HG03432 (cell line): Measurements from ENCODE around the gene GRAMD1A.
A peak's percentile ranks its signal among the peaks of the same experiment; 100 is the strongest.
"Not testable (repeated sequence)": the region's sequence is repeated elsewhere in the genome, so short reads cannot be mapped to it uniquely, and the experiment has no call there.

Experiments used
- ATAC-seq: cut with Tn5 transposase; IDR thresholded peaks from one replicate; pipeline ENCODE4 v1.9.1; 2021; ENCODE audit warnings: mild to moderate bottlenecking, moderate library complexity; ENCODE audit not compliant: unreplicated experiment

The GRAMD1A gene

DNA sequence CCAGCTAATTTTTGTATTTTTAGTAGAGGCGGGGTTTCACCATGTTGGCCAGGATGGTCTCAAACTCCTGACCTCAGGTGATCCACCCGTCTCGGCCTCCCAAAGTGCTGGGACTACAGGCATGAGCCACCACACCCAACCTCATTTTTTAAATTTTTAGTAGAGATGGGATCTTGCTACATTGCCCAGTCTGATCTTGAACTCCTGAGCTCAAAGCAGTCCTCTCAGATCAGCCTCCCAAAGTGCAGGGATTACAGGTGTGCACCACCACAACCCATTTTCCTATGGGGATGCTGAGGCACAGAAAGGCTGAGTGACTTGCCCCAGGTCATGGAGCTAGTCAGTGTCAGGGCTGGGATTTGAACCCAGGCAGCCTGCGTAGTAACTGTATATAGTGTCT is 51.1 kb downstream of the GRAMD1A start:
- not testable (repeated sequence) for ATAC-seq

DNA sequence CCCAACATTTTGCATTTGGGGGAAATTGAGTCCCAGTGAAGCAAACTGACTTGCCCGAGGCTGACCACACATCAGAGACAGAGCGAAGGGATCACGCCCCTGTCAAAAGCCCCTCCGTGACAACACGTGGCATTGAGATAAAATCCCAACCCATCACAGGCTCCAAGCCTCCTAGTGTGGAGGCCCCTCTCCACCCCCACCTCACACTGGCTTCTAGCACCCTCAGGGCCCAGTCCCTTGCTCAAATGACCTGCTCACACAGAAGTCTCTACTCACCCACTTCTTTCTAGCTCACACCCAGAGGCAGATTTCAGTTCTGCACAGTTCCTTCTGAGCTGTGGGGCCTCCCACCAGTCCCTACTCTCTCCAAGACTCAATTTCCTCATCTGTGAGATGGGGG is 51.7 kb downstream of the GRAMD1A start:
- no peak for ATAC-seq

DNA sequence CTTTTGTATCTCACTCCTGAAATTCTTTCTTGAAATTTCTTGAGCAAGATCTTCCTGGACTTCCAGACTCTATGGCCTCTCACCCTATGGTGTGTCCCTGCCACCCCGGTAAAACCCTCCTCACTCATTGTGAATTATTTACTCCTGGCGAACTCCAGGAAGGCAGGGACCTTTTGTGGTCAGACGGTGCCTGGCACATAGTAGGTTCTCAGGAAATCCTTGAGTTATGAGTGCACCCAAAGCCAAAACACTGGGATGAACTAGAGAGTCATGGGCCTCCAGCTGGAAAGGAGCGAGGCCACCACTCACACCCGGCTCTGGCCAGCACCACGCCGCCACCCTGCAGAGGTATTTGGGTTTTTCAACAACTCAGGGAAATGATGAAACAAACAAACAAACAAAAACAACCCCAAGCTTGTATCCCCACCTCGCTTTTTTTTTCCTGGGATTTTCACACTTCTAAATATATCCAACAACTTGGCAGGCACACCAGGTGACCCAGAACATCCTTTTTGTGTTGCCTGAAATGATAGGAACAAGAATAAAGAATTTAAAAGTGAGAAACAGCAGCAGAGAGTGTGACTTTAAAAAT is 52.6 kb downstream of the GRAMD1A start:
- no peak for ATAC-seq

DNA sequence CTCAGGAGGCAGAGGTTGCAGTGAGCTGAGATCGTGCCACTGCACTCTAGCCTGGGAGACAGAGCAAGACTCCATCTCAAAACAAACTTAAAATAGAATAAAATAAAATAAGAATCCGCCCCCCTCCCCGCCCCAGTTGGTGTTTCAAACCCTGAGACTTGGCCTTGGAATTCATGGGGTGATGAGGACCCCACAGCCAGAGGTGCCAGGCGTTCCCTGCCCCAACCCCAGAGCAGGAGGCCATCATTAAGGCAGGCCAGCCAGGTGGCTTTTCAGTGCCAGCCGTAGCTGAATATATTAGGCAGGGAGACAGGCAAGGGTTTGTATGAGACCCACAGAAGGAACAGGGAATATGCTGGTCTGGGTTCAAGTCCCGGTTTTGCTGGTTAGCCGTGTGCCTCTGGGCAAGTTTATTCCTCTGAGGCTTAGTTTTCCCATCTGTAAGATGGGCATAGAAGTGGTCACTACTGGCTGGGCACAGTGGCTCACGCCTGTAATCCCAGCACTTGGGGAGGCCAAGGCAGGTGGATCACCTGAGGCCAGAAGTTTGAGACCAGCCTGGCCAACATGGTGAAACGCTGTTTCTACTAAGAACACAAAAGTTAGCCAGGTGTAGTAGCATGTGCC is 53.7 kb downstream of the GRAMD1A start:
- no peak for ATAC-seq

DNA sequence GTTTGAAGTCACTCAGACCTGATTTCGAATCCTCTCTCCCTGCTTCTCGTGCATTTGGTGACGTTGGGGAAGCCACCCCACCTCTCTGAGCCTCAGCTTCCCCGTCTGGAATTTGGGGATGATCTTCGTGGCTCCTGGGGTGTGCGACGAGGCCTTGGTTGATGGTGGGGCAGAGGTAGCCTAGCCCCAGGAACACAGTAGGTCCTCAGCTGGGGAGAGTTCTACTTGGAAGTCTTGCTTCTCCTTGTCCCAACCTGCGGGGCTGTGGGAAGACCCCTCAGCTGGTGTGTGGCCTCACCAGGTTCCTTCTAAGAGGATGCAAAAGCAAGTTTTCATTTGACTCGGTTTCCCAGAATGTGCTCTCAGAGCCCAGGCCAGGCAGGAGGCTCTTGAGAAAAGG is 54.5 kb downstream of the GRAMD1A start:
- no peak for ATAC-seq

DNA sequence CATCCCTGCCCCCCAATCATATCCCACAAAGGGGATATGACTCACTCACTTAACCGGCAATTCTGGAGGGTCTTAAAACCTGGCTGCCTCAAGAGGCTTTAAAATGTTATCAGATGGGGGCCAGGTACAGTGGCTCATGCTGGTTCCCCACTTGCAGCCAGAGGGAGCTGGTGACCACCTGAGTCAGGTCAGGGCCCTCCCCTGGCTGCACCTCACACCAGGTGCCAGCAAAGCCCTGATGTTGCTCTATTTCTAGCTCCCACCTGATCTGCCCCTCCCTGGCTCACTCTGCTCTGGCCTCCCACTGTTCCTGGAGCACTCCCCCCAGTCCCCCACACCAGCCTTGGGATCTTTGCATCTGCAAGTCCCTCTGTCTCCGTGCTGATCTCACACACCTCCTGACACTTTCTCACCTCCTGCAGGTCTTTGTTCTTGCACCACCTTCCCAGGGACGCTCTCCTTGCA is 55.6 kb downstream of the GRAMD1A start:
- ATAC-seq = no peak

DNA sequence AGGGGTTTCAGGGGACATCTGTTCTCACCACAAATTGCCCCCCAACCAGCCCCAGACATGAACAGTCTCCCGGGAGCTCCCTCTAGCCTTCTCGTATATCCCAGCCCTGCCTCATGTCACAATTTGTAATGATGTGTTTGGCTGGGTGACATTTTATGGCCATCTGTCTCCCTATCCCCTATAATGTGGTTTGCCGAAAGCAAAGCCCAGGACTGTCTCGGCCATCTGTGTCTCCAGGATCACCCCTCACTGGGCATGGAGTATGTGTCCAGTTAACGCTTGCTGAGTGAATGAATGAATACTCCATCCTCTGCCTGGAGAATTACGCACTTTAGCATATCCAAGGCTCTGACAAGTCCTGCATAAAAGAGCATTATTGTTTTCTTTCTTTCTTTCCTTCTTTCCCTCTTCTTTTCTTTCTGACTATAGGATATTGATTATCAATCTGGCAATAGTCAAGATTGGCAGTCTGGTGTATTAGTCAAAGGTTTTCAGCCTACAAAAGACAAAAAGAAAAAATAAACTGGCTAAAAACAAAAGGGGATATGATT is 56.5 kb downstream of the GRAMD1A start:
- ATAC-seq = no peak

DNA sequence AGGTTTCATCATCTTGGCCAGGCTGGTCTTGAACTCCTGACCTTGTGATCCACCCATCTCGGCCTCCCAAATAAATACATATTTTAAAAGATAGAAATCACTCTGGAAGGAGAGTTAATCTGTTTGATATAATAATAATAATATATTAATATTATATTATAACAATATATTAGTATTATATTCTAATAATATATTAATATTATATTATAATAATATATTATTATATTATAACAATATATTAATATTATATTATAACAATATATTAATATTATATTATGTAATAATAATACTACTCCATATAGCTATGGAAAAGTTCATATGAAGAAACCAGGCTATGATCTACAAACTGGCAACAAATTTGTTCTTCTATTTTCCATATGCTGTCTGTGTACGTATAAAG is 58.2 kb downstream of the GRAMD1A start:
- ATAC-seq = no peak

DNA sequence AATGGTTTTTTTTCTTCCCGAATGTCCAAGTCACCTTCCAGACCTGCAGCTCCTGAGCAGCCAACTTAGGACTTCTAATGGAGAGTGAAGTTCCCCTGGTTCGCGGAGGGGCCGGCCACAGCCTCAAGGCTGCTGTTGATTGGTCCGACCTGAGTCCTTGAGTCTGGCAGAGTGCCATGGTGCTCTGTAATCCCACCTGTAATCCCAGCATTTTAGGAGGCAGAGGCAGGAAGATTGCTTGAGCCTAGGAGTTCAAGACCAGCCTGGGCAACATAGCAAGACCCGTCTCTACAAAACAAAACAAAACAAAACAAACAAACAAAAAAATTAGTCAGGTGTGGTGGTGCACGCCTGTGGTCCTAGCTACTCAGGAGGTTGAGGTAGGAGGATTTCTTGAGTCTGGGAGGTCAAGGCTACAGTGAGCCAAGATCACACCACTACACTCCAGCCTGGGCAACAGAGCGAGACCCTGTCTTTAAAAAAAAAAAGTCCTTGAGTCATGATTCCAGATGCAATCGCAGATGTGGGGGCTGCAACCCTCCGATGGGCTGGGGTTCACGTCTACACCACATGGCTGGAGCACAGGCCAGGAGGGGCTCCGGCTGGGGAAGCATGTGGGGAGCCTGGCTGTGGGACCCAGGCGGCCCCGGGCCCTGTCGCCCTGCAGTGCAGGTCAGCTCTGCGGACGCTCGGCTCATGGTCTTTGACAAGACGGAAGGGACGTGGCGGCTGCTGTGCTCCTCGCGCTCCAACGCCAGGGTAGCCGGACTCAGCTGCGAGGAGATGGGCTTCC is 59.1 kb downstream of the GRAMD1A start:
- ATAC-seq = no peak

DNA sequence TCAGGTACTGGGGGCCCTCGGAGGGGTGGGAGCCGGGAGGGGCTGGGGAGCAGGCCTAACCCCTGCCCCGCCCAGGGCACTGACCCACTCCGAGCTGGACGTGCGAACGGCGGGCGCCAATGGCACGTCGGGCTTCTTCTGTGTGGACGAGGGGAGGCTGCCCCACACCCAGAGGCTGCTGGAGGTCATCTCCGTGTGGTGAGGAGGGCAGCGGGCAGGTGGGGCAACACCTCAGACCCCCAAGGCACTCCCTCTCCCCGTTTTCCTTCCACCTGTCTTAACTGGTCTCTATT is 59.6 kb downstream of the GRAMD1A start:
- ATAC-seq = no peak

DNA sequence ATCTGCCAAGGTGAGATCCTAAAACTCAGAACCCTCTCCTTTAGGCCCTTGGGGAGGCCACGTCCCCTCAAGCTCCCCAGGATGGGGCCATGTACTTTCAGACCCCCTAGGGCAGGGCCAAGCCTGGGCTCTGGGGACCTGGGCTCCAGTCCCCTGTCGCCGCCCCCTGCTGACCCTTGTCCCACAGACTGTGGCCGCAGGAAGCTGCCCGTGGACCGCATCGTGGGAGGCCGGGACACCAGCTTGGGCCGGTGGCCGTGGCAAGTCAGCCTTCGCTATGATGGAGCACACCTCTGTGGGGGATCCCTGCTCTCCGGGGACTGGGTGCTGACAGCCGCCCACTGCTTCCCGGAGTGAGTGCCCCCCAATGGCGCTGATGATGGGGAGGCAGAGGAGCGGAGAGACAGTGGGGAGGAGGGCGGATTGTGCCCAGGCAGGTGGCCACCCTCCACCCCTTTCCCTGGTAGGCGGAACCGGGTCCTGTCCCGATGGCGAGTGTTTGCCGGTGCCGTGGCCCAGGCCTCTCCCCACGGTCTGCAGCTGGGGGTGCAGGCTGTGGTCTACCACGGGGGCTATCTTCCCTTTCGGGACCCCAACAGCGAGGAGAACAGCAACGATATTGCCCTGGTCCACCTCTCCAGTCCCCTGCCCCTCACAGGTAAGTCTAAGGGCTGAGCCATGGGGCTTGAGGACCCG is 60.2 kb downstream of the GRAMD1A start:
- no peak for ATAC-seq

DNA sequence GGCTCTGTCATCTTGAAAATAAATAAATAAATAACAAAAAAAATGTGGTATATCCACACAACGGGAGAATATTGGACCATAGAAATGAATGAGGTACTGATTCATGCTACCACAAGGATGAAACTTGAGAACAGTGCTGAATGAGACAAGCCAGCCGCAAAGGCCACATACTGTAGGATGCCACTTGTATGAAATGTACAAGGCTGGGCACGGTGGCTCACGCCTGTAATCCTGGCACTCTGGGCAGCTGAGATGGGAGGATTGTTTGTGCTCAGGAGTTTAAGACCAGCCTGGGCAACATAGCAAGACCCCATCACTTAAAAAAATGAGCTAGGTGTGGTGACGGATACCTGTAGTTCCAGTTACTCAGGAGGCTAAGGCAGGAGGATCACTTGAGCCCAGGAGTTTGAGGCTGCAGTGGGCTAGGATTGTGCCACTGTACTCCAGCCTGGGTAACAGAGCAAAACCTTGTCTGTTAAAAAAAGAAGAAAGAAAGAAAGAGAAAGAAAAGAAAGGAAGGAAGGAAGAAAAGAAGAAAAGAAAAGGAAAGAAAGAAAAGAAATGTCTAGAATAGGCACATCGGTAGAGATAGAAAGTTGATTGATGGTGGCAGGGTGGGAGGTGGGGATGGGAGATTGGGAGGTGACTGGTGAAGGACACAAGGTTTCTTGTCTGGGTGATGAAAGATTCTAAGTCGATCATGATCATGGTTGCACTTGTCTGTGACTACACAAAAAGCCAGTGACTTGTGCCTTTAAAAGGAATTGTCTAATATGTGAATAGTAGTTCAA is 61.7 kb downstream of the GRAMD1A start:
- ATAC-seq = no peak

DNA sequence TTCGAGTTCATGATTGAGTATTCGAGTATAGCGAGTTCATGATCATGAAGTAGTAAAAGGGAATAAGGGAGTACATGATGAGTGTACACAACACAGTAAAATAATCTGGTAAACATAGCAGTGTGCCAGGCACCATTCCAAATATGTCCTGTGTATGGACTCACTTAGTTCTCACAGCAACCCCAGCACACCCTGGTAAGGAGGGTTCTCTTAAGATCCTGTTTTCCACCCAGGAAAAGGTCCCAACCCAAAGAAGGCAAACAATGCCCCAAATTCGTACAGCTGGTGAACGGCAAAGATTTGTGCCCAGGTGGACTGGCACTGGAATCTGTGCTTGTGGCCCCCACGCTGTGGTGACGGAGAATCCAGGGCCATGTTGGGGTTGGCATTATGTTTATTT is 62.8 kb downstream of the GRAMD1A start:
- no peak for ATAC-seq

DNA sequence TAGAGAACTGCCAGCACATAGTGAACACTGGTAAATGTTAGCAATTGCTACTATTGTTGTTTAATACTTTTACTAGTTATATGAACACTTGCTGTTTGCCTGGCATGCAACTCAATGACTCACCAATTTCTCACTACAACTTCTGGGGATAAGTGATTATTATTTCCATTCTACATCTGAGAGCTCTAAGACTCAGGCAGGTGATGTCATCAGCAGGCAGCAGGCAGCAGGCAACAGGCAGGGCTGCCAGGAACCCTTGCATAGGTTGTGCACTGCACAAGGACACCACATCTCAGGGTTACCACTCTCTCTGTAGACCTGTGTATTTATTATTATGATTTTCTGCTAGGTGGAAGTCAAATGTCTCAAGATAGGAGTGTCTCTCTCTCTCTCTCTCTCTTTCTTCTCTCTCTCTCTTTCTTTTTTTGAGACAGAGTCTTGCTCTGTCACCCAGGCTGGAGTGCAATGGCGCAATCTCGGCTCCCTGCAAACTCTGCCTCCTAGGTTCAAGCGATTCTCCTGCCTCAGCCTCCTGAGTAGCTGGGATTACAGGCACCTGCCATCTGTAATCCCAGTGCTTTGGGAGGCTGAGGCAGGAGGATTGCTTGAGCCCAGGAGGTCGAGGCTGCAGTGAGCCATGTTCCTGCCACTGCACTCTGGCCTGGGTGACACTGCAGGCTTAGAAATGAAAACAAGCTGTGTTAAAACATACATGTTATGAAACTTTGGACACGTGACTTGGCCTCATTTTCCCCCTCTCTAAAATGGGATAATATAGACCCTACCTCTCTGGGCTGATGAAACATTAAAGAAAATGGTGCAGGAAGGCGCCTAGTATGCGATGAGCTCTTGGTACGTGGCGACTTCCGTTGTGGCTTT is 64.1 kb downstream of the GRAMD1A start:
- ATAC-seq = no peak

DNA sequence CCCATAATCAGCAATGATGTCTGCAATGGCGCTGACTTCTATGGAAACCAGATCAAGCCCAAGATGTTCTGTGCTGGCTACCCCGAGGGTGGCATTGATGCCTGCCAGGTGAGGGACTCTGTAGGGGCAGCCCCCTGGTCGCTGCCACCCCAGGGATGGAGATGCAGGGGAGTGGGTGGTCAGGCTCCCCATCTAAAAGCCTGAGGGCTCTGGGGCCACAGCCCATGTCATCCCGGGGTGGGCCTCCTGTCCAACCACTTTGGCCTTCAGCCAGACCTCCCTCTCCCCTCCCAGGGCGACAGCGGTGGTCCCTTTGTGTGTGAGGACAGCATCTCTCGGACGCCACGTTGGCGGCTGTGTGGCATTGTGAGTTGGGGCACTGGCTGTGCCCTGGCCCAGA is 65.5 kb downstream of the GRAMD1A start:
- no peak for ATAC-seq

DNA sequence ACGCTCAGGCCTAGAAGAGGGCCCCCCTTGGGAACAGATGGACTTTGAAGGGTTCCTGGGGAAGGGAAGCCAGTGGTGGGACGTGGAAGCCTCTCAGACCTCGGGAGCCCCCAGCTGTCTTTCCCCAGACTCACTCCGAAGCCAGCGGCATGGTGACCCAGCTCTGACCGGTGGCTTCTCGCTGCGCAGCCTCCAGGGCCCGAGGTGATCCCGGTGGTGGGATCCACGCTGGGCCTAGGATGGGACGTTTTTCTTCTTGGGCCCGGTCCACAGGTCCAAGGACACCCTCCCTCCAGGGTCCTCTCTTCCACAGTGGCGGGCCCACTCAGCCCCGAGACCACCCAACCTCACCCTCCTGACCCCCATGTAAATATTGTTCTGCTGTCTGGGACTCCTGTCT is 66.0 kb downstream of the GRAMD1A start:
- no peak for ATAC-seq

DNA sequence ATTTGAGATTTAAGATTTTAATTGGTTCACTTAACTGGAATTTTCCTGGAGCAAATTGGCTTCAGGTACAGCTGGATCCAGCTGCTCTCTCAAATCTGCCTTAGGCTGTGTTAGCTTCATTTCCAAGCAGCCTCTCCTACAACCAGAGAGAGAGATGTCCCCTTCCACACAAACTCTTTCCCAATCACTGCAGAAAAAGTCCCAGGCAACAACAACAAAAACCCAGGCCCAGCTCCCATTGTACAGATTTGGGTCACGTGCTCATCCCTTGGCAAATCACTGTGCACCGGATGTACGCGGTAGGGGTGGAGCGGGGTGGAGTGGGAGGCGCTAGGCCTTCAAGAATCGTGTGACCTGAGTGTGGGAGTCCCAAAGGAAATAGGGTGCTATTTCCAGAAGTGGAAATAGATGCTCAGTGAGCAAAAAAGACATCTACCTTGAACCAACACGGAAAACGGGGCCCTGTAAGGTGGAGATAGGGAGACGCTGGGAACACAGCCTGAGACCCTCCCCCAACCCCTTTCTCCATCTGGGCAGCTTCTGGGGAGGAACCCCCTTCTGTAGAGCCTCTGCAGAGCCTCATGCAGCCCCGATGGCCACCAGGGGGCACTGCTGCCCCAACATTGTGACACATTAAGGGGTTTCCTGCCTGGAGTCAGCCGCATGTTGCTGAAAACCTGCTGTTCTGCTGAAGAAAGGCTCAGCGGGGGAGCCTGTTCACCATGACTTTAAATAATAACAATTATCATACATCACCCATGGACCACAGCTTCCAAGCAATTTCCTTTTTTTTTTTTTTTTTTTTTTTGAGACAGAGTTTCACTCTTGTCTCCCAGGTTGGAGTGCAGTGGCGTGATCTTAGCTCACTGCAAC is 66.8 kb downstream of the GRAMD1A start:
- peak; percentile 67 for ATAC-seq

DNA sequence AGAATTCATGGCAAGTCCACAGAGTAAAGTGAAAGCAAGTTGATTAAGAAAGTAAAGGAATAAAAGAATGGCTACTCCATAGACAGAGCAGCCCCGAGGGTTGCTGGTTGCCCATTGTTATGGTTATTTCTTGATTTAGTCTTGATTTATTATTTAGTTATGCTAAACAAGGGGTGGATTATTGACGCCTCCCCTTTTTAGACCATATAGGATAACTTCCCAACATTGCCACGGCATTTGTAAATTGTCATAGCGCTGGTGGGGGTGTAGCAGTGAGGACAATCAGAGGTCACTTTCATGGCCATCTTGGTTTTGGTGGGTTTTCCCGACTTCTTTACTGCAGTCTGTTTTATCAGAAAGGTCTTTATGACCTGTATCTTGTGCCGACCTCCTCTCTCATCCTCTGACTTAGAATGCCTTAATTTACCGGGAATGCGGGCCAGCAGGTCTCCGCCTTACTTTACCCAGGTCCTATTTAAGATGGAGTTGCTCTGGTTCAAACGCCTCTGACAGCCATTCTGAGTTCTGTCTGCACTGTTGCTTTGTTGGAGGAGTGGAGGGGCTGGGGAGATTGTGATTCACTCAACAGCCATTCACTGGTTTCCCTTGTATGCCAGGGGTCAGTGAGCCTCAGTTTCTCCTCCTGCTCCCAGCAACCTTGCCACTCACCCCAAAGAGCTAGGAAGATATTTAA is 69.0 kb downstream of the GRAMD1A start:
- ATAC-seq = no peak
